Adipocyte (in vitro differentiated cells): ENCODE measurements around the gene NAPSA.

ENCODE experiments used
- DNase-seq: peaks from one replicate; pipeline ENCODE4 v3.0.0-alpha.2; 2015; ENCODE audit warnings: low read depth
- H3K27me3 ChIP-seq: replicated peaks from 2 replicates; pipeline ENCODE4 v1.7.0; 2013; ENCODE audit warnings: mild to moderate bottlenecking, low read length, moderate library complexity; ENCODE audit not compliant: control insufficient read depth, insufficient read depth
- H3K36me3 ChIP-seq: 2 replicates; pipeline ENCODE4 v1.7.0; 2013; ENCODE audit warnings: low read length, mild to moderate bottlenecking, moderate library complexity; ENCODE audit not compliant: control insufficient read depth, insufficient read depth, severe bottlenecking
- H3K4me1 ChIP-seq: 2 replicates; pipeline ENCODE4 v1.7.0; 2013; ENCODE audit warnings: mild to moderate bottlenecking, low read length, moderate library complexity; ENCODE audit not compliant: control insufficient read depth, insufficient read depth
- H3K4me3 ChIP-seq: 2 replicates; pipeline ENCODE4 v1.7.0; 2013; ENCODE audit warnings: mild to moderate bottlenecking, low read length, moderate library complexity
- H3K9ac ChIP-seq: 2 replicates; pipeline ENCODE4 v1.7.0; 2013; ENCODE audit warnings: mild to moderate bottlenecking, low read length, moderate library complexity
- H3K9me3 ChIP-seq: 2 replicates; pipeline ENCODE4 v1.7.0; 2013; ENCODE audit warnings: mild to moderate bottlenecking, low read length, moderate library complexity; ENCODE audit not compliant: control insufficient read depth

Gene NAPSA

GRCh38 chr19:50365434-50366306, at the start of gene NAPSA:
NAPSA (minus strand) TSS chr19:50365639; CDS start chr19:50365621, 18 bp downstream.
- H3K36me3 ChIP-seq: no peaks in the 10 kb centered on the region
- H3K9me3 ChIP-seq: no peaks in the 10 kb centered on the region
- no peak within 1 kb of the TSS for H3K9ac ChIP-seq
- H3K4me1 ChIP-seq: no peaks in the 10 kb centered on the region
- no peaks in the 10 kb centered on the region for H3K27me3 ChIP-seq
- no peak for DNase-seq
- no peak within 1 kb of the TSS for H3K4me3 ChIP-seq

- Histone ChIP-seq H3K9me3 (no peaks in the 10 kb centered on the region), H3K27me3 (peaks cover 4% of the 10 kb centered on the region), H3K36me3 (peaks cover 4% of the 10 kb centered on the region), H3K4me3 (no peak overlapping the region), H3K9ac (no peak overlapping the region), H3K4me1 (no peaks in the 10 kb centered on the region)
- no peak for DNase-seq
These were observed 48.1 kb upstream of the NAPSA start for GRCh38 chr19:50413531-50413930.

- Histone ChIP-seq H3K4me1 (no peaks in the 10 kb centered on the region), H3K9ac (no peak overlapping the region), H3K36me3 (peaks cover 4% of the 10 kb centered on the region), H3K27me3 (no peaks in the 10 kb centered on the region), H3K4me3 (no peak overlapping the region), H3K9me3 (no peaks in the 10 kb centered on the region)
- DNase-seq: no peak
These were observed 47.7 kb upstream of the NAPSA start for GRCh38 chr19:50413096-50413495.

DNA sequence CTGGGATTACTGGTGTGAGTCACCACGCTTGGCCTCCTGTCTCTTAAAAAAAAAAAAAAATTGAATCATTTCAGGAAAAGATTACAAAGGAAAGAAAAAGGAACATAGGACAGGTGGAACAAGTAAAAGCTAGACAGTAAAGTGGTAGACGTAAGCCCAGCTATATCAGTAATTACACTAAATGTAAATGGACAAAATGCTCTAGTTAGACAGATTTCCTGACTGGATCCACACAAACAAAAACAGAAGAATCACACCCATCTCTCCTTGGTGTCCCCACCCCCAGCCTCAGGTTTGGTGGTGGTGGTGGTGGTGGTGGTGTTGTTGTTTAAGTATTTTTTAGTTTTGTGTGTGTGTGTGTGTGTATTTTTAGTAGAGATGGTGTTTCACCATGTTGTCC, 47.0 kb upstream of the NAPSA start:
- Histone ChIP-seq H3K36me3 (peaks cover 4% of the 10 kb centered on the region), H3K27me3 (no peaks in the 10 kb centered on the region), H3K4me3 (no peak overlapping the region), H3K9me3 (no peaks in the 10 kb centered on the region), H3K9ac (no peak overlapping the region), H3K4me1 (no peaks in the 10 kb centered on the region)
- no peak for DNase-seq

DNA sequence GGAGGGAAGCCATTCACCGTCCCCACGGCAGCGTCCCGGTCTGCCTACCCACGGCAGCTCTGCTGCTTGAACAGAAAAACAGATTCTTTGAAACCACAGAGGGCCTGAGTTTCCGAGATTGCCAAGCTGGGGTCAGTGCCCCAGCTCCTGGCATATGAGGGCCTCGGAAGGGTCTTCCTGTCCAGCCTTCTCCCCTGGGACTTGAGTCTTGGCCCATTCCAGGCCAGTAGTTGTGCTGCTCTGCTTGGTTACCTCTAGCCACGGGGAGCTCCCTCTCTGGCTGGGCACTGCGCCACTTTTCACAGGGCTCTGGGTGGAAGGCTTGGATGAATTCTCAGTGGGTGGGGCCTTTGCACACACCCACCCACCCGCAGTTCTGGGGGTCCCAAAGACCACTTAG, 44.7 kb upstream of the NAPSA start:
- no peak overlapping the region for H3K4me3 ChIP-seq
- H3K36me3 ChIP-seq: peaks cover 4% of the 10 kb centered on the region
- no peak for DNase-seq
- no peaks in the 10 kb centered on the region for H3K9me3 ChIP-seq
- no peaks in the 10 kb centered on the region for H3K4me1 ChIP-seq
- H3K27me3 ChIP-seq: no peaks in the 10 kb centered on the region
- no peak overlapping the region for H3K9ac ChIP-seq

GRCh38 chr19:50409347-50409746, 43.9 kb upstream of the NAPSA start:
- H3K27me3 ChIP-seq: no peaks in the 10 kb centered on the region
- no peaks in the 10 kb centered on the region for H3K4me1 ChIP-seq
- H3K36me3 ChIP-seq: peaks cover 4% of the 10 kb centered on the region
- H3K9me3 ChIP-seq: no peaks in the 10 kb centered on the region
- H3K4me3 ChIP-seq: no peak overlapping the region
- no peak for DNase-seq
- H3K9ac ChIP-seq: no peak overlapping the region

DNA sequence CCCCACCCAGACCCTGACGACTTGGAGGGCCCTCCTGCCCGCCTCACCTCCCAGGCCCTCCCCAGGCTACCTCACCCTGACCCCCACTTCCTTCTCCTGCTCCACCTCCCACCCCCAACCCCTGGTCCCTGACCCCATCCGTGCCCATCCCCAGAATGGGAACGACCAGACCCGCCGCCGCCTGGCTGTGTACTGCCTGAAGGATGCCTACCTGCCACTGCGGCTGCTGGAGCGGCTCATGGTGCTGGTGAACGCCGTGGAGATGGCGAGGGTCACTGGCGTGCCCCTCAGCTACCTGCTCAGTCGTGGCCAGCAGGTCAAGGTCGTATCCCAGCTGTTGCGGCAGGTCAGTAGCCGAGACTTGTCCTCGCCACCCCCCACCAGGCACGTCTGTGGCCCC, 41.4 kb upstream of the NAPSA start:
- Histone ChIP-seq H3K36me3 (peaks cover 4% of the 10 kb centered on the region), H3K9me3 (no peaks in the 10 kb centered on the region)

GRCh38 chr19:50406156-50406820, 40.8 kb upstream of the NAPSA start:
- no peak for DNase-seq
- Histone ChIP-seq H3K4me1 (no peaks in the 10 kb centered on the region), H3K27me3 (no peaks in the 10 kb centered on the region), H3K4me3 (no peak overlapping the region), H3K36me3 (peaks cover 4% of the 10 kb centered on the region), H3K9me3 (no peaks in the 10 kb centered on the region), H3K9ac (no peak overlapping the region)

More for the DNA sequence above, 41.4 kb upstream of the NAPSA start:
- no peaks in the 10 kb centered on the region for H3K27me3 ChIP-seq
- H3K4me3 ChIP-seq: no peak overlapping the region
- no peak for DNase-seq
- no peak overlapping the region for H3K9ac ChIP-seq
- H3K4me1 ChIP-seq: no peaks in the 10 kb centered on the region

DNA sequence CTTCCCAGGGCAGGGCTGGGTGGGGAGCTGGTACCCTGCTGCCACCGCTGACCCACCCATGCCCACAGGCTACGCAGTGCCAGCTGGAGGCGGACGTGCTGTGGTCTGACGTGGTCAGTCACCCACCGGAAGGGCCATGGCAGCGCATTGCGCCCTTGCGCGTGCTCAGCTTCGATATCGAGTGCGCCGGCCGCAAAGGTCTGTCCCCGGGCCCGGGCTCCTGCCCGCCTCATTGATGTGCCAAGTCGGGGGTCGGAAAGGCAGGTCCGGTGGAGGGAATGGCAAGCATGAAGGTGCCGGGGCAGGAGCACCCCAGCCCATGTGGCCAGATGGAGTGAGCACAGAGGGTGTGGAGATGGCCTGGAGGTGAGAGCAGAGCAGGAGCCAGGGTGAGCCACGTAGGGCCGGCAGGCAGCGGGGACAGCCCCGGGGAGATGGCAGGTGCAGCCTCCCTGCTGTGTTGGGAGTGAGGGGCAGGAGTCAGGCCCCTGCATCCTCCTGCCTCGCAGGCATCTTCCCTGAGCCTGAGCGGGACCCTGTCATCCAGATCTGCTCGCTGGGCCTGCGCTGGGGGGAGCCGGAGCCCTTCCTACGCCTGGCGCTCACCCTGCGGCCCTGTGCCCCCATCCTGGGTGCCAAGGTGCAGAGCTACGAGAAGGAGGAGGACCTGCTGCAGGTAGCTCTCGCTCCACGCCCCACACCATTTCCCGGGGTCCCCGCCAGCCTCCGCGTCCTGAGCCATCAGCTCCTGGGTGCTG, 37.3 kb upstream of the NAPSA start:
- no peak overlapping the region for H3K9ac ChIP-seq
- no peak overlapping the region for H3K4me3 ChIP-seq
- no peaks in the 10 kb centered on the region for H3K9me3 ChIP-seq
- no peaks in the 10 kb centered on the region for H3K36me3 ChIP-seq
- H3K4me1 ChIP-seq: no peaks in the 10 kb centered on the region
- no peaks in the 10 kb centered on the region for H3K27me3 ChIP-seq
- no peak for DNase-seq

DNA sequence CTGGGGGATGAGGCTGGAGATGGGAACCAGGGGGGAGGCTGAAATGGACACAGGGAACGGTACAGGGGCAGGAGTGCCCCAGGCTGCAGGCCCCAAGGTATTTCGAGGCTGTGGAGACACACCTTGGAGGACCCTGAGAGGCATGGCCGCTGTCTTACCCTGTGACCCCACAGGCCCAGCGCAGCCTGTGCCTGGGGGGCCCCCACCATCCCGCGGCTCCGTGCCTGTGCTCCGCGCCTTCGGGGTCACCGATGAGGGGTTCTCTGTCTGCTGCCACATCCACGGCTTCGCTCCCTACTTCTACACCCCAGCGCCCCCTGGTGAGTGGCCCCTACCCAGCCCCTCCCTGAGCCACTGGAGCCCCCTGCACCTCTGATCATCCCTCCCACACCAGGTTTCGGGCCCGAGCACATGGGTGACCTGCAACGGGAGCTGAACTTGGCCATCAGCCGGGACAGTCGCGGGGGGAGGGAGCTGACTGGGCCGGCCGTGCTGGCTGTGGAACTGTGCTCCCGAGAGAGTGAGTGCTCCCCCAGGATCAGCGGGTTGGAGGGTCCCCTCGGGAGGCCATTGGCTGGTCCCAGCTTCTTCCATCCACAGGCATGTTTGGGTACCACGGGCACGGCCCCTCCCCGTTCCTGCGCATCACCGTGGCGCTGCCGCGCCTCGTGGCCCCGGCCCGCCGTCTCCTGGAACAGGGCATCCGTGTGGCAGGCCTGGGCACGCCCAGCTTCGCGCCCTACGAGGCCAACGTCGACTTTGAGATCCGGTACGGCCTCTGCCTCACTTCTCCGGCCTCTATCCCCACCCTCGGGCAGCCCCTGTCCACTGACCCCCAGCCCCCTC, 36.4 kb upstream of the NAPSA start:
- H3K27me3 ChIP-seq: no peaks in the 10 kb centered on the region
- H3K36me3 ChIP-seq: no peaks in the 10 kb centered on the region
- H3K4me3 ChIP-seq: no peak overlapping the region
- no peak overlapping the region for H3K9ac ChIP-seq
- no peak for DNase-seq
- H3K4me1 ChIP-seq: no peaks in the 10 kb centered on the region
- H3K9me3 ChIP-seq: no peaks in the 10 kb centered on the region
